HG03460 (cell line): ENCODE data around the gene TCEA2.

ENCODE experiments used
- ATAC-seq: cut with Tn5 transposase; IDR thresholded peaks from one replicate; pipeline ENCODE4 v1.9.1; 2021; ENCODE audit not compliant: unreplicated experiment

Gene TCEA2

GRCh38 chr20:64090165-64090564 is 27.2 kb downstream of the TCEA2 start:
- no peak for ATAC-seq

- no peak for ATAC-seq
Observed at GRCh38 chr20:64091340-64091739, 28.3 kb downstream of the TCEA2 start.

- ATAC-seq, result no peak
Observed at GRCh38 chr20:64091770-64092169, 28.8 kb downstream of the TCEA2 start.

- ATAC-seq, result no peak
Observed at GRCh38 chr20:64092258-64093012, 29.4 kb downstream of the TCEA2 start.

DNA sequence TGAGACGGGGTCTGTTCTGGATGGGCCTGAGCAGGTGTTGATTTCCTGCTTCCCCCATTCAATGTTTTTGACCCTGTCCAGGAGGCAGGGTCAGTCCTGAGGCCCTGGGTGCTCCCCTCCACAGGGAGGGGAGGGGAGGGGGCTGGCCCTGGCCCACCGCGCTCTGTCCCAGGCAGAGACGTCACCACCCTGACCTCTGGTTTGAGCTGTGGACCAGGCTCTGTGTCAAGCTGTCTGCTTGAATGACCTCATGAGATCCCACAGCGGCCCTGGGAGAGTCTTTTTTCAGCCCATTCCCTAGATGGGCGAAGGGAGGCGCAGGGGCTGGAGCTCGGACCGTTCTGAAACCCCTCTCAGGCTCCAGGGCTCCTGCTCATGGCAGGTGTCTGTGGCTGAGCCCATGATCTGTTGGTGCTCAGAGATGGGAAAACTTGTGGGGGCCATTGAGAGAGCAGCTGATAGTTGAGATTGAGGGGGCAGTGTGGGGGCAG is 30.1 kb downstream of the TCEA2 start:
- ATAC-seq, result no peak

DNA sequence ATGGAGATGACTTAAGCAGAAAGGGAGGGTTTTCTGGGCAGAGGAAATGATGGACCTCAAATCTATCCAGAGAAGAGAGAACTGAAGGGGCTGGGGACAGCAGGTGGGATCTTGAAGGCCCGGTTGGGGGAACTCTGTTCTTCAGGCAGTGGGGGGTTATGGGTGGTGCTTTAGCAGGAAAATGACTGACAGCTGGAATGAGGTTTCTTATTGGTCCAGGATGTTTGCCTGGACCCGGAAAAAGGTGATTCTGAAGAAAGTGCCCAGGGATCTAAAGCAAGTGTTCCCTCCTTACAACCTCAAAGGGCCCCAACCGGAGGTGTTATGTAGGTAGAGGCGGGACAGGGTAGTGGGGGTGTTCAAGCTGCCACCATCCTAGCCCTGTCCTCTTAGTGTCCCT is 32.5 kb downstream of the TCEA2 start:
- no peak for ATAC-seq

- no peak for ATAC-seq
Observed at GRCh38 chr20:64095927-64096326, 32.9 kb downstream of the TCEA2 start.

GRCh38 chr20:64096535-64096934 is 33.5 kb downstream of the TCEA2 start:
- ATAC-seq, result no peak

DNA sequence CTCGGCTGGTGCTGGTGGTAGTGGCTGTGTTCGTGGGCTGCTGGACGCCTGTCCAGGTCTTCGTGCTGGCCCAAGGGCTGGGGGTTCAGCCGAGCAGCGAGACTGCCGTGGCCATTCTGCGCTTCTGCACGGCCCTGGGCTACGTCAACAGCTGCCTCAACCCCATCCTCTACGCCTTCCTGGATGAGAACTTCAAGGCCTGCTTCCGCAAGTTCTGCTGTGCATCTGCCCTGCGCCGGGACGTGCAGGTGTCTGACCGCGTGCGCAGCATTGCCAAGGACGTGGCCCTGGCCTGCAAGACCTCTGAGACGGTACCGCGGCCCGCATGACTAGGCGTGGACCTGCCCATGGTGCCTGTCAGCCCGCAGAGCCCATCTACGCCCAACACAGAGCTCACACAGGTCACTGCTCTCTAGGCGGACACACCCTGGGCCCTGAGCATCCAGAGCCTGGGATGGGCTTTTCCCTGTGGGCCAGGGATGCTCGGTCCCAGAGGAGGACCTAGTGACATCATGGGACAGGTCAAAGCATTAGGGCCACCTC is 35.5 kb downstream of the TCEA2 start:
- ATAC-seq, result no peak

- ATAC-seq, result no peak
Observed at GRCh38 chr20:64099086-64099786, 36.2 kb downstream of the TCEA2 start.

DNA sequence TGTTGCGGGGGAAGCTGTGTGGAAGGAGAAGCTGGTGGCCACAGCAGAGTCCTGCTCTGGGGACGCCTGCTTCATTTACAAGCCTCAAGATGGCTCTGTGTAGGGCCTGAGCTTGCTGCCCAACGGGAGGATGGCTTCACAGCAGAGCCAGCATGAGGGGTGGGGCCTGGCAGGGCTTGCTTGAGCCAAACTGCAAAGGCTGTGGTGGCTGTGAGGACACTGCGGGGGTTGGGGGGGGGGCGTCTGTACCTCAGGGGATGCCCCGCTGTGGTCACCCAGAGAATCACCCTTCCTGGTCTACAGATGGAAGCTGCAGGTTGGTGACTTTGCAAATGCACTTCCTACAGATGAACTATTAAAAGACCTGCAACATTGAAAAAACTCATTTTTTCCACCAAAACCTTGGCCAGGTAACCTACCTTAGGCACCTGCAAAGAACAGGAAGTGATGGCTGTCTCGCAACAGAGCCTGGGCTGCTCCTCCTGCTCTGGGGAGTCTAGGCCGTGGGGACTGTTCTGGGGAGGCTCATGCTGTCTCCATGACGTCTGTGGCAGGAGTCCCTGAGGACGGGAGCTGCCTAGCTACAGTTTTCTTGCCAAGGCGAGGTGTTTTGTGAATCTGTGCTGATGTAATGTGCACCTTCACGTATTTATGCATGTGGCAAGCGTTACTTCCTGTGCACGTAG is 37.0 kb downstream of the TCEA2 start:
- ATAC-seq, result no peak

DNA sequence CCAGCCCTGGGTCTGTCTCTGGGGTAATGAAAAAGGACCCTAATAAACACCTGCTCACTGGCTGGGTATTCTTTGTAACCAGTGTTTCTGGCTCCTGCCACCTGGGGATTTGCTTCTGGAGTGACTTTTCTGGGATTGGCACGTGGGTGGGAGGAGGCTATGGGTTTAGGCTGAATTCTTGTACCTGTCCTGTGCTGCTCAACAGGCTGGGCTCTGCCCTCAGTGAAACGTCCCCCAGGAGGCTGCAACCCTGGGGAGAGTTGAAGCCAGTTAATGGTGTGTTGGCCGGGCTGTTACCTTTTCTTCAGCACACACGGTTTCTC is 37.5 kb downstream of the TCEA2 start:
- no peak for ATAC-seq

GRCh38 chr20:64100946-64101688 is 38.1 kb downstream of the TCEA2 start:
- ATAC-seq, result no peak

- ATAC-seq, result no peak
Observed at GRCh38 chr20:64101731-64102621, 39.0 kb downstream of the TCEA2 start.

DNA sequence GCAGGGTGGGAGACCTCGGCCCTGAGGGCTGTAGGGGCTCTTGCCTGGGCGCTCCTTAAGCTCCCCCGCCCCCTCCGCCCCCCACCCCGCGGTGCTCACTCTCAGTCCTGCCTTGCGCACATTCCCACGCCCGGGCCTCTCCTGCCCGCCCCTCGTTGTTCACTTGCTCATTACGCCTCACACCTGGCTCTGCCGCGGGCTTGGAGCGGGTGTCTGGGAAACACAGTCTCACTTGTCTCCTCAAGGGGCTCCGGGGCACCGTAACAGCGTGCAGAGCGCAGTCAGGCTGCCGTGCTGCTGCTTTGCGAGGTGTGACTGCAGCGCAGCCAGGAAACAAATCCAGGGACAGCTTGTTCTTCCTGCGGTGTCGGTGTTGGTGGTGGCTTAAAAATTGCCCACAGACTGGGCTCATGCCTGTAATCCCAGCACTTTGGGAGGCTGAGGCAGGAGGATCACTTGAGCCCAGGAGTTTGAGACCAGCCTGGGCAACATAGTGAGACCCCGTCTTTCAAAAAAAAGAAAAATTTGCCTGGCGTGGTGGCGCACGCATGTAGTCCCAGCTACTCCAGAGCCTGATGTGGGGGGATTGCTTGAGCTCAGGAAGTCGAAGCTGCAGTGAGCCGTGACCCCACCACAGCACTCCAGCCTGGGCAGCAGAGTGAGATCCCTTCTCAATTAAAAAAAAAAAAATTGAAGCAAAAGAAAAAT is 39.8 kb downstream of the TCEA2 start:
- no peak for ATAC-seq

DNA sequence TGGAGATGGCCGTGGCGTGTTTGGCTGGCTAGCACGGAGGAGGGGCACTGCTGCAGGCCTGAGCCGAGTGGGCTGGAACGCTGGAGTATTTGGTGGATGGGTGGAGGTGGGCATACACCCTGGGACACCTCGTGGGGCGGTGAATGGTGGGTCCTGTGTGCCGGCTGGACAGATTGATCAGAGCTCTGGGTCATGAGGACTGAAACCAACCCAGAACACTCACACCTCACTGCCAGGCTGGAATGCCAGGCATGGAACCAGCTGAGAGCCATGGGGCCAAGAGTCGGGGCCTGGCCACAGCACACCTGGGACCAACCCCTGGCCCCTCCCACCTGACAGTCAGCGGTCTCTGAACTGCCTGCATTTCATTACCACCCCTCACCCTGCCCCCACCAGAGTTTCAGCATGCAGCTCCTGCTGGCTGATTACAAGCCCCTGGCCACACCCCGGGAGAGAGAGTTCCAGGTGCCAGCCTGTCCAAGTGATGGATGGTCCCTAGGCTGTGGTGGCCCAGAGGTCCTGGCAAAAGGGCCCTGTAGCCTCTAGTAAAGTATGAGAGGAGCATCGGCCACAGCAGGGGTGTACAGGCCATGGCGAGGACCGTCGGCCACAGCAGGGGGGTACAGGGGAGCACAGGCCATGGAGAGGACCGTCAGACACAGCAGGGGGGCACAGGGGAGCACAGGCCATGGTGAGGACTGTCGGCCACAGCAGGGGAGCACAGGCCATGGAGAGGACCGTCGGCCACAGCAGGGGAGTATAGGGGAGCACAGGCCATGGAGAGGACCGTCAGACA is 41.1 kb downstream of the TCEA2 start:
- no peak for ATAC-seq

- no peak for ATAC-seq
Observed at GRCh38 chr20:64104667-64105451, 41.9 kb downstream of the TCEA2 start.
